SH-SY5Y (cell line): ENCODE data around the gene SBF1.

Experiments used
- GATA2 ChIP-seq: IDR thresholded peaks from 2 replicates; pipeline ENCODE4 v1.6.1; 2011; ENCODE audit warnings: mild to moderate bottlenecking, low read depth, low read length
- GATA3 ChIP-seq: IDR thresholded peaks from 2 replicates; pipeline ENCODE4 v1.6.1; 2011; ENCODE audit warnings: low read depth, mild to moderate bottlenecking, low read length, moderate library complexity

SBF1 gene, protein sequence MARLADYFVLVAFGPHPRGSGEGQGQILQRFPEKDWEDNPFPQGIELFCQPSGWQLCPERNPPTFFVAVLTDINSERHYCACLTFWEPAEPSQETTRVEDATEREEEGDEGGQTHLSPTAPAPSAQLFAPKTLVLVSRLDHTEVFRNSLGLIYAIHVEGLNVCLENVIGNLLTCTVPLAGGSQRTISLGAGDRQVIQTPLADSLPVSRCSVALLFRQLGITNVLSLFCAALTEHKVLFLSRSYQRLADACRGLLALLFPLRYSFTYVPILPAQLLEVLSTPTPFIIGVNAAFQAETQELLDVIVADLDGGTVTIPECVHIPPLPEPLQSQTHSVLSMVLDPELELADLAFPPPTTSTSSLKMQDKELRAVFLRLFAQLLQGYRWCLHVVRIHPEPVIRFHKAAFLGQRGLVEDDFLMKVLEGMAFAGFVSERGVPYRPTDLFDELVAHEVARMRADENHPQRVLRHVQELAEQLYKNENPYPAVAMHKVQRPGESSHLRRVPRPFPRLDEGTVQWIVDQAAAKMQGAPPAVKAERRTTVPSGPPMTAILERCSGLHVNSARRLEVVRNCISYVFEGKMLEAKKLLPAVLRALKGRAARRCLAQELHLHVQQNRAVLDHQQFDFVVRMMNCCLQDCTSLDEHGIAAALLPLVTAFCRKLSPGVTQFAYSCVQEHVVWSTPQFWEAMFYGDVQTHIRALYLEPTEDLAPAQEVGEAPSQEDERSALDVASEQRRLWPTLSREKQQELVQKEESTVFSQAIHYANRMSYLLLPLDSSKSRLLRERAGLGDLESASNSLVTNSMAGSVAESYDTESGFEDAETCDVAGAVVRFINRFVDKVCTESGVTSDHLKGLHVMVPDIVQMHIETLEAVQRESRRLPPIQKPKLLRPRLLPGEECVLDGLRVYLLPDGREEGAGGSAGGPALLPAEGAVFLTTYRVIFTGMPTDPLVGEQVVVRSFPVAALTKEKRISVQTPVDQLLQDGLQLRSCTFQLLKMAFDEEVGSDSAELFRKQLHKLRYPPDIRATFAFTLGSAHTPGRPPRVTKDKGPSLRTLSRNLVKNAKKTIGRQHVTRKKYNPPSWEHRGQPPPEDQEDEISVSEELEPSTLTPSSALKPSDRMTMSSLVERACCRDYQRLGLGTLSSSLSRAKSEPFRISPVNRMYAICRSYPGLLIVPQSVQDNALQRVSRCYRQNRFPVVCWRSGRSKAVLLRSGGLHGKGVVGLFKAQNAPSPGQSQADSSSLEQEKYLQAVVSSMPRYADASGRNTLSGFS (N-terminal part only)

DNA sequence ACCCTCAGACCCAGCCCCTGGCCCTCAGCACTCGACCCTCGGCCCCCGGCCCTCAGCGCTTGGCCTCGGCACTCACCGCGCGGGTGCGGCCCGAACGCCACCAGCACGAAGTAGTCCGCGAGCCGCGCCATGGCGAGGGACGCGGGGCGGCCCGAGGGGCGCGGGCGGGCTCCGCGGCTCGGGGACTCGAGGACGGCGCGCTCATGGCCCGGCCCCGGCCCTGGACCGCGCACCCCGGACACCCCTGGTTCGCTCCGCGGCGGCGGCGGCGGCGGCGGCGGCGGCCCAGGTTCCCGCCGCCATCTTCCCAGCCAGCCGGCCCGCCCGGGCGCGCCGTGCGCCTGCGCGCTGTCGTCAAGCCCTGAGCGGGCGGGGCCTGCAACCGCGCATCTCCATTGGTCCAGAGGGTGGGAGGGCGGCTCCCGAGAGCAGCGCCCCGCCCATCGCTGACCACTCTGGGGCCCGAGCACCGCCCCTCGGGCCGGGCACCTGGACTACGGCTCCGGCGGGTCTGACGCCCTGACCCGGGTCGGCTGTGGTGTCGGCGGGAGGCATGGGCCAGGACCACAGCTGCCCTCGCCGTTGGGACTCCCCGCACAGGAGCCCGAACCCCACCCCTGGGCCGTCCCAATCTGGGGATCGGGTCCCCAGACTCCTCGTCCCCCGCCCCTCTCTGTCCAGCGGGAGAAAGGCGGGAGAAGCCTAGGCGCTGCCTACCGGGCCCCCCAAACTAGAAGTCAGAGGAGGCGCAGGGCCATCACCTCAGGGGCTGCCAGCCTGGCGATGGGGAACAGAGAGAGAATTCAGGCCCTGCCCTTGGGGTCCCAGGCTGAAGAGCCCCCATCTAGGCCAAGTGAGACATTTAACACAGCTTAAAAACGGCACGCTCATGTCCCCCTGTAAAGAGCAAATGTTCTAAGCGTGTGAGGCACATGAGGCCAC, at the start of gene SBF1:
Gene SBF1, minus strand, starts transcription at position 326 of the 942 bp plus-strand sequence. Its CDS starts 195 bp downstream, at position 131.
- no peak for TF ChIP-seq GATA3
- no peak for TF ChIP-seq GATA2

DNA sequence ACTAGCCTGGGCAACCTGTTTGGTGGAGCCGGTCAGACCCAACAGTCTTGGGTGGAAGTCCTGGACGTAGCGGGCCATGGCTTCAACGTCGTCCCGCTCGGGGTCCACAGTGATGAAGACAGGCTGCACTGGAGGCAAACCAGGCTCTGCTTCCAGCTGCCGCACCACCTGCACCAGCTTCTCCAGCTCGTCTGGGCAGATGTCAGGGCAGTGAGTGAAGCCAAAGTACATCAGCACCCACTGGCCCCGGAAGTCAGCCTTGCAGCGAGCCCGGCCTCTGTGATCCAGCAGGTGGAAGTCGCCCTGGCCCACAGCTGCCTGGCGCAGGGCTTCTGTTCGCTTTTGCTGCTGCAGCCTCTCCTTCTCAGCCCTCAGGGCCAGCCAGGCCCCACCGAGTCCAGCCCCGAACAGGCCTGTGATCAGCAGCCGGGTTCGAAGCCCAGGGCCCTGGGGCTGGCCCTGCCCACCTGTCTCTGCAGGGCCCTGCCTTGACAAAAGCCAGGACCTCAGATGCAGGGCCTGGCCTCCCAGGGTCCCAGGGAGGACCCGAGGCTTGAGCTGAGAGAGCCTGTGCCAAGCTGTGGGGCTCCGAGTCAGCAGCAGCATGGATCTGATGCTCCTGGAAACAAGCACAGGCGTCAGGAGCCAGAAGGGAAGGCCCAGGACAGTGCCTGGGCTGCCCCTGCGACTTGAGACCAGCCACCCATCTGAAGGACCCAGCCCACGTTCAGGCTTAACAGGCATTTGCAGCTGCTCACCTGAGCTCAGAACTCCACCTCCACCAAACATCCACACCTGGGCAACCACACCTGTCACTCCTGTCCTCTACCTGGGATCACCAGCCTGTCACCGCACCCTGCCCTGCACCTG, 49.2 kb upstream of the SBF1 start:
- TF ChIP-seq GATA3 (no peak), GATA2 (no peak)

- TF ChIP-seq GATA2 (no peak), GATA3 (no peak)
These were observed 48.6 kb upstream of the SBF1 start for GRCh38 chr22:50523458-50523805.

- TF ChIP-seq GATA2 (no peak), GATA3 (no peak)
These were observed 48.1 kb upstream of the SBF1 start for GRCh38 chr22:50522806-50523438.

DNA sequence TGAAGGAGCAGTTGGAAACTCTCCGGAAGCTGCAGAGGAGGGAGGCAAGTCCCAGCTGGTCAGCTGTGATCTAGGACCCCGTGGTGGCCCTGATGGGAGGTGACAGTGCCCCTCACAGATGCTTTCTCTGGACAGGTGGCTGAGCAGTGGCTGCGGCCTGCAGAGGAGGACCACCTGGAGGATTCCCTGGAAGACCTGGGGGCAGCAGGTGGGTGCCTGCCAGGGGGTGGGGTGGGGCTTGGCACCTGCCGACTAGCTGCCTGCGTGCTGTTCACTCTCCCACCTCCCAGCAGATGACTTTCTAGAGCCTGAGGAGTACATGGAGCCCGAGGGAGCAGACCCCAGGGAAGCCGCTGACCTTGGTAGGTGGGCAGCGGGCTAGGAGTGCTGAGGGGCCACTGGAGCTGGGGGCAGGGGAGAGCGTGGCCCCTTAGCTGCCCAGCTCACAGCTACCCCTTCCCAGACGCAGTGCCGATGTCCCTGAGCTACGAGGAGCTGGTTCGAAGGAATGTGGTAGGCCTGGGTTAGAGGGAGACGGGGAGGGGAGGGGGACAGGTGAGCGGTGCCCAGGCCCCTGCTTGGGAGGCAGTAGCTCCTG, 47.5 kb upstream of the SBF1 start:
- no peak for TF ChIP-seq GATA3
- TF ChIP-seq GATA2 = no peak

DNA sequence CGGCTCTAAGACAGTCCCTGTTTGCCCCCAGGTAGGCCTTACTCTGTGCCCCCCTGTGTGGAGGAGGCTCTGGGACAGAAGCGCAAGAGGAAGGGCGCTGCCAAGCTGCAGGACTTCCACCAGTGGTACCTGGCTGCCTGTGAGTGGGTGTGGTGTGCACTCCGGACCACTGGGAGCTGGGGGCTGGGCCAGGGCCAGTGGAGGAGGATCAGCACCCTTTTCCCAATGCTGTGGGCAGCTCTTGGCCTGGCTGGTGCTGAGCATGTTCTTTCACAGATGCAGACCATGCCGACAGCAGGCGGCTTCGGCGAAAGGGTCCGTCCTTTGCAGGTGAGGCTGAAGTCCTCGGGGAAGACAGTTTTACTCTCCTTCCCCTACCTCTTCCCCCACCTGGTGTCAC, 46.9 kb upstream of the SBF1 start:
- no peak for TF ChIP-seq GATA3
- TF ChIP-seq GATA2 = no peak

GRCh38 chr22:50520826-50521453, 46.1 kb upstream of the SBF1 start:
- TF ChIP-seq GATA3 = no peak
- no peak for TF ChIP-seq GATA2

DNA sequence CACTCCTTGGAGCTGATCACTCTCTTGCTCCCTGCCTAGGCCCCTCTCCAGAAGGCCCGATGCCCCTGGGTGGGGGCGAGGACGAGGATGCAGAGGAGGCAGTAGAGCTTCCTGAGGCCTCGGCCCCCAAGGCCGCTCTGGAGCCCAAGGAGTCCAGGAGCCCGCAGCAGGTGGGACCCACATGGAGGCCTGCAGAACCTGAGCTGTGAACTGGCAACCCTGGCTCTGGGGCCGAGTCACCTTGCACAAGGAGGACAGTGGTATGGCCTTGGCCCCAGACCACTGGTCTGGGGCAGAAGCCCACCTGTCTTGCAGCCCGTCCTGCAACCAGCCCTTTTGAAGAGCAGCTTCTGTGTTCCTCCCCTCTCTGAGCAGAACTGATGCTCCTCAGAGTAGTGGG, 44.3 kb upstream of the SBF1 start:
- TF ChIP-seq GATA3 (no peak), GATA2 (no peak)

GRCh38 chr22:50518606-50519005, 43.8 kb upstream of the SBF1 start:
- TF ChIP-seq GATA2 (no peak), GATA3 (no peak)

DNA sequence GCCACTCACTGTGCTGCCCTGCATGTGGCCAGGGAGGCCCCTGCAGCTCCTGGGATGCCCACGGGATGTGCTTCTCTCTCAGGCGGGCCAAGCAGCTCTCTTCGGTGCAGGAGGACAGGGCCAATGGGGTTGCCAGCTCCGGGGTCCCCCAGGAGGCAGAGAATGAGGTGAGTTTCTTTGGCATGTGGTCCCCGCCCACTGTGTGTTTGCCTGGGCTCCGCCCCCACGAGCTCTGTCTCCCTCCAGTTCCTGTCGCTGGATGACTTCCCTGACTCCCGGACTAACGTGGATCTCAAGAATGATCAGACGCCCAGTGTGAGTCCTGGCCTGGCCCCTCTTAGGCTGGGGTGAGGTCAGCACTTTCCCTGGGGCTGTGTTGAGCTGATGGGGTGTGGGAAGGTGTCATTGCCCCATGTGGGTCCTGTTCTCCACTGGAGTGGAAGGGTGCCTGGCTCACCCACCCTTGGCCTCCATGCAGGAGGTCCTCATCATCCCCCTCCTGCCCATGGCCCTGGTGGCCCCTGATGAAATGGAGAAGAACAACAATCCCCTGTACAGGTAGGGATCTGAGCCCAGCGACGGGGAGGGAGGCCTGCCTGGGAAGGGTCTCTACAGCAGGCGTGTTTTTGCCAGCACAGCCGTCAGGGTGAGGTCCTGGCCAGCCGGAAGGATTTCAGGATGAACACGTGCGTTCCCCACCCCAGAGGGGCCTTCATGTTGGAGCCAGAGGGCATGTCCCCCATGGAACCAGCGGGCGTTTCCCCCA, 42.8 kb upstream of the SBF1 start:
- no peak for TF ChIP-seq GATA3

GRCh38 chr22:50516891-50517290, 42.1 kb upstream of the SBF1 start:
- TF ChIP-seq GATA2 (no peak), GATA3 (no peak)
